Tibial artery (tissue), 4 donors: ENCODE results near the gene NUDT16L1.

Experiments
- DNase-seq, 2 donors: peaks; one replicate each; pipeline ENCODE4 v3.0.0-alpha.2; 2019
- H3K27ac ChIP-seq, 2 donors: fragments of 200-600 bp; sonication (generic) in 1 of 2; 1 replicate in 1 of 2; 2 replicates in 1 of 2; pipeline ENCODE4 v1.5.1; 2018 to 2019; ENCODE audit warnings: mild to moderate bottlenecking in 1 of 2
- H3K27me3 ChIP-seq, 2 donors: fragments of 200-600 bp; sonication (generic) in 1 of 2; one replicate each; pipeline versions ENCODE4 v1.5.1 to v1.6.0; 2016 to 2019
- H3K36me3 ChIP-seq, 3 donors: fragments of 200-600 bp; sonication (generic) in 2 of 3; one replicate each; pipeline ENCODE4 v1.5.1; 2016 to 2019; ENCODE audit warnings: mild to moderate bottlenecking in 2 of 3
- H3K4me1 ChIP-seq, 4 donors: fragments of 200-600 bp; sonication (generic) in 2 of 4; 1 replicate in 3 of 4; 2 replicates in 1 of 4; pipeline ENCODE4 v1.5.1; 2016 to 2019
- H3K4me3 ChIP-seq, 2 donors: fragments of 200-600 bp; sonication (generic) in 1 of 2; 1 replicate in 1 of 2; 2 replicates in 1 of 2; pipeline ENCODE4 v1.5.1; 2018 to 2019; ENCODE audit warnings: mild to moderate bottlenecking in 2 of 2
- H3K9me3 ChIP-seq, 3 donors: fragments of 200-600 bp; sonication (generic) in 1 of 3; one replicate each; pipeline ENCODE4 v1.5.1; 2016 to 2019
- CTCF ChIP-seq, 2 experiments: fragments of 200-600 bp in 1 of 2; fragments of 450-650 bp in 1 of 2; IDR thresholded peaks; one replicate each; pipeline ENCODE4 v1.5.1; 2017 to 2019; ENCODE audit warnings: antibody characterized with exemption in 2 of 2, mild to moderate bottlenecking in 1 of 2, moderate library complexity in 1 of 2
- intact Hi-C: fragments of 100-400 bp; cut with DNase I; formaldehyde crosslinking; loops from one replicate; pipeline ENCODE4 v1.15.0; 2023; ENCODE audit warnings: low total_unique reads

The NUDT16L1 gene

GRCh38 chr16:4693296-4693955, at the start of gene NUDT16L1:
NUDT16L1 (plus strand) TSS chr16:4693562; CDS start chr16:4693727, 165 bp downstream.
- intact Hi-C loops: no loop called here
- Histone ChIP-seq H3K36me3 (peaks cover 4 to 61% (median 44%) of the 10 kb centered on the region in 3 donors), H3K4me1 (peaks cover 0 to 41% (median 16%) of the 10 kb centered on the region in 4 donors), H3K27me3 (no peaks in the 10 kb centered on the region), H3K27ac (peak within 1 kb of the TSS; percentile 86 to 94), H3K4me3 (peak within 1 kb of the TSS; percentile 80 to 99), H3K9me3 (no peaks in the 10 kb centered on the region)
- TF ChIP-seq CTCF (IDR thresholded peaks at IDR 0.05): peak in 1 of 2 experiments; percentile 51
- peak; percentile 96 to 98 for DNase-seq

GRCh38 chr16:4646773-4647643, 46.4 kb upstream of the NUDT16L1 start:
- intact Hi-C loops: no loop called here
- no peak overlapping the region for H3K27ac ChIP-seq
- no peak for TF ChIP-seq CTCF (IDR thresholded peaks at IDR 0.05)
- no peaks in the 10 kb centered on the region for H3K27me3 ChIP-seq
- H3K4me3 ChIP-seq: no peak overlapping the region
- H3K9me3 ChIP-seq: no peaks in the 10 kb centered on the region
- H3K36me3 ChIP-seq: peaks cover 13 to 41% (median 18%) of the 10 kb centered on the region in 3 donors
- DNase-seq: no peak
- no peaks in the 10 kb centered on the region for H3K4me1 ChIP-seq

GRCh38 chr16:4647644-4647980, 45.8 kb upstream of the NUDT16L1 start:
- DNase-seq: no peak
- no peaks in the 10 kb centered on the region for H3K27me3 ChIP-seq
- H3K36me3 ChIP-seq: peaks cover 19 to 47% (median 24%) of the 10 kb centered on the region in 3 donors
- no peaks in the 10 kb centered on the region for H3K9me3 ChIP-seq
- H3K27ac ChIP-seq: no peak overlapping the region
- no peak overlapping the region for H3K4me3 ChIP-seq
- intact Hi-C loops: no loop called here
- no peak for TF ChIP-seq CTCF (IDR thresholded peaks at IDR 0.05)
- no peaks in the 10 kb centered on the region for H3K4me1 ChIP-seq

- Histone ChIP-seq H3K36me3 (peaks cover 23 to 60% (median 37%) of the 10 kb centered on the region in 3 donors), H3K9me3 (no peaks in the 10 kb centered on the region), H3K4me3 (no peak overlapping the region), H3K27me3 (no peaks in the 10 kb centered on the region), H3K27ac (no peak overlapping the region), H3K4me1 (no peaks in the 10 kb centered on the region)
- no peak for DNase-seq
- TF ChIP-seq CTCF (IDR thresholded peaks at IDR 0.05): no peak
- intact Hi-C loops: no loop called here
Measured at GRCh38 chr16:4648917-4649316, 44.4 kb upstream of the NUDT16L1 start.

- intact Hi-C loops: no loop called here
- Histone ChIP-seq H3K36me3 (peaks cover 33 to 70% (median 47%) of the 10 kb centered on the region in 3 donors), H3K4me3 (no peak overlapping the region), H3K9me3 (no peaks in the 10 kb centered on the region), H3K4me1 (no peaks in the 10 kb centered on the region), H3K27ac (no peak overlapping the region), H3K27me3 (no peaks in the 10 kb centered on the region)
- DNase-seq: no peak
- TF ChIP-seq CTCF (IDR thresholded peaks at IDR 0.05): no peak
Measured at GRCh38 chr16:4649744-4650442, 43.5 kb upstream of the NUDT16L1 start.
